Lung (tissue), 12 donors: ENCODE results near the gene TEX38. TPM values are rescaled to one million over a fixed set of nuclear protein-coding genes. Genes with fewer than 3 reads are reported as not detected.
"Not testable (repeated sequence)": the region's sequence is repeated elsewhere in the genome, so short reads cannot be mapped to it uniquely, and the experiment has no call there.

Experiments
- ATAC-seq: fragments of 200-7000 bp; cut with Tn5 transposase; one replicate; pipeline ENCODE4 v1.9.1; 2020; ENCODE audit warnings: moderate number of reproducible peaks; ENCODE audit not compliant: insufficient read depth, low FRiP score
- DNase-seq, 3 donors: peaks; one replicate each; pipeline ENCODE4 v3.0.0-alpha.2; 2013 to 2017
- H3K27ac ChIP-seq, 2 donors: one replicate each; pipeline ENCODE4 v1.5.1; 2013; ENCODE audit warnings: mild to moderate bottlenecking in 2 of 2, moderate library complexity in 2 of 2, control low read depth in 1 of 2, inconsistent platforms in 1 of 2, low read depth in 1 of 2, low read length in 1 of 2
- H3K27me3 ChIP-seq, 3 donors: one replicate each; pipeline ENCODE4 v1.5.1; 2013; ENCODE audit warnings: low read length in 2 of 3; ENCODE audit not compliant: control insufficient read depth in 3 of 3, insufficient read depth in 3 of 3
- H3K36me3 ChIP-seq, 4 donors: one replicate each; pipeline ENCODE4 v1.5.1; 2013; ENCODE audit warnings: low read length in 4 of 4, mild to moderate bottlenecking in 1 of 4, moderate library complexity in 1 of 4; ENCODE audit not compliant: control insufficient read depth in 4 of 4, insufficient read depth in 4 of 4
- H3K4me1 ChIP-seq, 5 donors: one replicate each; pipeline ENCODE4 v1.5.1; 2013; ENCODE audit warnings: low read length in 5 of 5, mild to moderate bottlenecking in 2 of 5, moderate library complexity in 1 of 5; ENCODE audit not compliant: control insufficient read depth in 5 of 5, insufficient read depth in 5 of 5
- H3K4me3 ChIP-seq: one replicate; pipeline ENCODE4 v1.5.1; 2013; ENCODE audit warnings: mild to moderate bottlenecking, control low read depth, moderate library complexity
- H3K9ac ChIP-seq, 2 donors: one replicate each; pipeline ENCODE4 v1.5.1; 2013; ENCODE audit warnings: low read length in 2 of 2, control low read depth in 1 of 2; ENCODE audit not compliant: insufficient read depth in 1 of 2
- H3K9me3 ChIP-seq, 4 donors: one replicate each; pipeline ENCODE4 v1.5.1; 2013; ENCODE audit warnings: low read length in 3 of 4, mild to moderate bottlenecking in 1 of 4, moderate library complexity in 1 of 4; ENCODE audit not compliant: control insufficient read depth in 4 of 4, insufficient read depth in 3 of 4
- CTCF ChIP-seq: IDR thresholded peaks from 2 replicates; pipeline ENCODE4 v1.5.1; 2012; ENCODE audit warnings: mild to moderate bottlenecking; ENCODE audit errors: control extremely low read depth, extremely low read depth
- WGBS, 2 donors: extraction: QIAGEN DNeasy Blood & Tissue Kit; methylation state at CpG; one replicate each; pipeline ENCODE4 v1.1.7; 2013; 5-methylcytosine and 5-hydroxymethylcytosine counted together
- polyA plus RNA-seq, 2 donors: library from polyadenylated mRNA; stranded (reverse); fragments of 200-250 nt; gene quantifications; one replicate each; pipeline ENCODE4 v1.2.1, GENCODE V29; 2013
- total RNA-seq, 2 donors: library from RNA; depleted of rRNA in 1 of 2; stranded (reverse); fragments of >200 nt in 1 of 2; gene quantifications; one replicate each; pipeline ENCODE4 v1.2.1, GENCODE V29; 2014 to 2021
- donor health status: control.
- donor health status: control.
- donor health status: Bipolar disorder and iron deficiency.
- donor health status: healthy.
- donor health status: DM: yes; HTN: yes; CAD: no.

TEX38 gene
- total and polyA plus RNA-seq, 4 donors: not detected

- Histone ChIP-seq H3K4me1 (peaks cover 0 to 13% (median 0%) of the 10 kb centered on the region in 5 donors), H3K27ac (no peak overlapping the region), H3K4me3 (no peak overlapping the region), H3K36me3 (peaks cover 9 to 37% (median 17%) of the 10 kb centered on the region in 4 donors), H3K27me3 (no peaks in the 10 kb centered on the region), H3K9ac (no peak overlapping the region), H3K9me3 (no peaks in the 10 kb centered on the region)
- TF ChIP-seq CTCF: no peak
- DNase-seq (no peak), ATAC-seq (no peak)
These were observed 15.8 kb upstream of the TEX38 start for GRCh38 chr1:46655848-46656247.

- Histone ChIP-seq H3K9ac (no peak overlapping the region), H3K27ac (no peak overlapping the region), H3K9me3 (no peaks in the 10 kb centered on the region), H3K4me3 (no peak overlapping the region), H3K4me1 (peaks cover 0 to 13% (median 0%) of the 10 kb centered on the region in 5 donors), H3K27me3 (no peaks in the 10 kb centered on the region), H3K36me3 (peaks cover 9 to 41% (median 17%) of the 10 kb centered on the region in 4 donors)
- WGBS, 2 donors: 86 to 93% methylated on average over 2 of the region's 2 CpGs
- no peak for DNase-seq
- ATAC-seq: no peak
- TF ChIP-seq CTCF: no peak
These were observed 15.0 kb upstream of the TEX38 start for GRCh38 chr1:46656643-46657042.

GRCh38 chr1:46657775-46658174, 13.9 kb upstream of the TEX38 start:
- DNase-seq: no peak
- no peaks in the 10 kb centered on the region for H3K9me3 ChIP-seq
- TF ChIP-seq CTCF: no peak
- H3K27ac ChIP-seq: no peak overlapping the region
- H3K27me3 ChIP-seq: no peaks in the 10 kb centered on the region
- WGBS, 2 donors: 71 to 90% methylated on average over 1 of the region's 1 CpG
- H3K4me3 ChIP-seq: no peak overlapping the region
- H3K4me1 ChIP-seq: peaks cover 0 to 13% (median 0%) of the 10 kb centered on the region in 5 donors
- no peak overlapping the region for H3K9ac ChIP-seq
- H3K36me3 ChIP-seq: peaks cover 8 to 33% (median 15%) of the 10 kb centered on the region in 4 donors
- no peak for ATAC-seq

- Histone ChIP-seq H3K9me3 (no peaks in the 10 kb centered on the region), H3K4me3 (no peak overlapping the region), H3K27ac (no peak overlapping the region), H3K36me3 (peaks cover 8 to 37% (median 20%) of the 10 kb centered on the region in 4 donors), H3K27me3 (no peaks in the 10 kb centered on the region), H3K9ac (no peak overlapping the region), H3K4me1 (peaks cover 0 to 2% (median 0%) of the 10 kb centered on the region in 5 donors)
- DNase-seq (no peak), ATAC-seq (no peak)
- 87 to 88% methylated on average over 2 of the region's 2 CpGs for WGBS, 2 donors
- TF ChIP-seq CTCF: no peak
These were observed 12.3 kb upstream of the TEX38 start for GRCh38 chr1:46659307-46659870.

GRCh38 chr1:46660116-46660515, 11.5 kb upstream of the TEX38 start:
- 95 to 97% methylated on average over 5 of the region's 5 CpGs for WGBS, 2 donors
- H3K27me3 ChIP-seq, H3K4me3 ChIP-seq, DNase-seq, H3K9me3 ChIP-seq, H3K27ac ChIP-seq, ATAC-seq, H3K9ac ChIP-seq, H3K4me1 ChIP-seq: not testable (repeated sequence)
- H3K36me3 ChIP-seq: peaks cover 7 to 36% (median 21%) of the 10 kb centered on the region in 4 donors

GRCh38 chr1:46662919-46663318, 8.7 kb upstream of the TEX38 start:
- not testable (repeated sequence) for H3K9ac ChIP-seq, ATAC-seq, H3K27me3 ChIP-seq, DNase-seq, H3K4me3 ChIP-seq, H3K27ac ChIP-seq, H3K9me3 ChIP-seq
- peaks cover 5 to 18% (median 10%) of the 10 kb centered on the region in 5 donors for H3K4me1 ChIP-seq
- WGBS, 2 donors: 87 to 92% methylated on average over 4 to 5 of the region's 5 CpGs
- H3K36me3 ChIP-seq: peaks cover 5 to 21% (median 12%) of the 10 kb centered on the region in 4 donors
